GM12872 (cell line): ENCODE data around the gene DPYD.

Experiments
- CTCF ChIP-seq: IDR thresholded peaks from 3 replicates; pipeline ENCODE4 v1.5.1; 2011; ENCODE audit warnings: low read depth, mild to moderate bottlenecking, low read length, moderate library complexity; ENCODE audit not compliant: insufficient read depth

DPYD gene

GRCh38 chr1:97787231-97787630, 133.6 kb downstream of the DPYD start:
- TF ChIP-seq CTCF = no peak

GRCh38 chr1:97784661-97785060, 136.2 kb downstream of the DPYD start:
- TF ChIP-seq CTCF = no peak

DNA sequence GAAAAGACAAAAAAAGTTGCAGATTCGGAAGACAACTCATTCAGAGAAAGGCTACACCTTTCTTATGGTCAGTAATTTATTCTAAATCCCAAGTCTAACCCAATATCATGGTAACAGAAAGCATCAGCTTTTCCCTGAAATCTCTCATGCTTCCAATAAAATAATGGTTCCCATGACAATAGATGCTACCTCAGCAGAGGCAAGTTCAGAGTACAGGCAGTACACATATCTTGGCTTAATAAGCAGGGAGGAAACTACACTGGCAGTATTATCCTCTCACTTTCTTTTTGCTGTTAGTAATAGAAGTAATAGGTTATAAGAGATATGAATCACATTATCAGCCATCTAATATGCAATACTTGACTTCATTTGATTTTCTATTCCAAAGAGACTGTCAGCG, 137.1 kb downstream of the DPYD start:
- TF ChIP-seq CTCF = no peak

DNA sequence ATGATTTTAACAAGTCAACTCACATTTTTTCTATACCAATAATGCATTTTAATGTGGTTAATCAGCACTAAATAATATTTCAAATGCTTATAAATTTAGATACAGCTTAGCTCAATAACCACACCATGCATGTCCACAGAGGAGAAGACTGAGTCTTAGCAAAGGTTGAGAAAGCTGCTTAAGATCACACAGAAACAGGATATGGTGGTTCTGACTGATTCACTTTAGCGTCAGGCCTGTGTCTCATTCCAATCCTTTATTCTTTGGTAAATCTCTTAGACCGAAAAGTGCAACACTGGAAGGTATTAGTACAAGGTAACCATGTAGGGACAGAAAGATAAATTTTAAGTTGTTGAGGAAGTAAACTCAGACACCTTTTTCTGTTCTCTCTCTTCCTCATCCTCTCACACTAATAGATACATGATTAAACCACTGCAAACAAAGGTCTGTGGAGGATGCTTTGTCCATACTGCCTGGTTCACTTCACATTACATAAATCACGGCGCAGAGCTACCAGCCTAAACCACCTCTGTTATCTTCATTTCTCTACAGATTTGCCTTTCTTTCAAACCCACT, 139.0 kb downstream of the DPYD start:
- no peak for TF ChIP-seq CTCF

GRCh38 chr1:97780884-97781283, 139.9 kb downstream of the DPYD start:
- TF ChIP-seq CTCF = no peak

DNA sequence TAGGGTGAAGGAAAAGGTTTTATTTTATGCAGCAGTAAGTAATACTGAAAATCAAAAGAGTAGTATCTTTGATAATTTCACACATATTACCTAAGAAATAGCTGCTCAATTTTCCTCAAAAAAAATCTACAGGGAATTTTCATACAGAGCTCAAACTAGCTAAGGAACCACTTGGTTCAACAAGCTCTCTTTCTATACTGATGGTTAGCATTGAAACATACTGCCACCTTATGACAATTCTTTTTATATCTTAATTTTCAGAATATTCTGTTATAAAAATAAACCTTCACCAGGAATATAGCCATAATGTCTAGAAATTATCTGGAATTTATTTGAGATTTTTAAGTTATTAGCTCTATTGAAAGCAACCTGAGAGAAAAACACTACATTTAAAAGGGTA, 142.1 kb downstream of the DPYD start:
- no peak for TF ChIP-seq CTCF

- TF ChIP-seq CTCF = no peak
Measured at GRCh38 chr1:97770376-97770775, 150.5 kb downstream of the DPYD start.
